GM12878 (cell line): ENCODE measurements around the gene C9orf153. TPM values are rescaled to one million over a fixed set of nuclear protein-coding genes. Genes with fewer than 3 reads are reported as not detected.

Experiments
- ATAC-seq: fragments of 200-7000 bp; cut with Tn5 transposase; 3 replicates; pipeline ENCODE4 v1.9.1; 2020; ENCODE audit warnings: mild to moderate bottlenecking, moderate library complexity
- BruUV-seq: library from RNA; stranded (reverse); fragments of 400-500 nt; replicated peaks from 2 replicates; lab custom pipeline; 2021; lab: Mats Ljungman, UMichigan
- CTCF ChIA-PET: fragments of 300-600 bp; sonication (Branson Sonifier 250); formaldehyde crosslinking; extraction: SDS; loops from one replicate; lab custom pipeline; 2021; ENCODE audit warnings: inconsistent platforms; lab: Yijun Ruan, JAX
- POLR2A ChIA-PET: fragments of 350-600 bp; formaldehyde crosslinking; extraction: SDS; loops from one replicate; lab custom pipeline; 2021; ENCODE audit warnings: inconsistent platforms; lab: Charles Lee
- RAD21 ChIA-PET: fragments of 300-600 bp; sonication (Branson Sonifier 250); formaldehyde crosslinking; loops from one replicate; lab custom pipeline; 2023; ENCODE audit warnings: antibody characterized with exemption; ENCODE audit not compliant: unreplicated experiment; lab: Charles Lee
- SMC1A ChIA-PET: fragments of 300-600 bp; sonication (Branson Sonifier 250); formaldehyde crosslinking; loops from one replicate; lab custom pipeline; 2023; ENCODE audit not compliant: unreplicated experiment, uncharacterized antibody; lab: Charles Lee
- DNase-seq: peaks from one replicate; pipeline ENCODE4 v3.0.0-alpha.2; 2011; ENCODE audit warnings: low read depth, low spot score
- FAIRE-seq: peaks from 3 replicates; lab custom pipeline; 2011; peaks lifted over from hg19 to GRCh38; lab: Jason Lieb, UNC
- H2AFZ ChIP-seq: 2 replicates; pipeline ENCODE4 v1.6.0; 2011; ENCODE audit warnings: low read depth, low read length, control low read depth; ENCODE audit not compliant: control insufficient read depth
- H3K27ac ChIP-seq: 2 replicates; pipeline ENCODE4 v1.5.1; 2011; ENCODE audit warnings: control low read depth; ENCODE audit not compliant: control insufficient read depth, insufficient read depth
- H3K27me3 ChIP-seq, 2 experiments: replicated peaks in 1 of 2; 2 replicates each; pipeline versions ENCODE4 v1.6.0 to v1.6.1; 2011; ENCODE audit warnings: low read length in 1 of 2; ENCODE audit not compliant: control insufficient read depth in 2 of 2, insufficient read depth in 2 of 2
- H3K36me3 ChIP-seq, 2 experiments: 2 replicates each; pipeline ENCODE4 v1.5.1; 2011; ENCODE audit warnings: low read length in 1 of 2; ENCODE audit not compliant: control insufficient read depth in 2 of 2, insufficient read depth in 2 of 2
- H3K4me1 ChIP-seq: 2 replicates; pipeline ENCODE4 v1.6.1; 2011; ENCODE audit warnings: mild to moderate bottlenecking, low read length, moderate library complexity, mixed read lengths; ENCODE audit not compliant: control insufficient read depth, insufficient read depth
- H3K4me2 ChIP-seq: 2 replicates; pipeline ENCODE4 v1.6.0; 2011; ENCODE audit warnings: control low read depth; ENCODE audit not compliant: control insufficient read depth, insufficient read depth
- H3K4me3 ChIP-seq: fragments of 200-600 bp; sonication (generic); 2 replicates; pipeline ENCODE4 v1.5.1; 2016
- H3K79me2 ChIP-seq: 2 replicates; pipeline ENCODE4 v1.6.0; 2011; ENCODE audit warnings: low read length; ENCODE audit not compliant: control insufficient read depth, insufficient read depth
- H3K9ac ChIP-seq: 2 replicates; pipeline ENCODE4 v1.8.0; 2011; ENCODE audit warnings: low read length, control low read depth, mixed read lengths; ENCODE audit not compliant: control insufficient read depth, insufficient read depth
- H3K9me3 ChIP-seq: replicated peaks from 3 replicates; pipeline ENCODE4 v1.5.1; 2011; ENCODE audit warnings: mild to moderate bottlenecking, low read length; ENCODE audit not compliant: control insufficient read depth, insufficient read depth
- H4K20me1 ChIP-seq: 2 replicates; pipeline ENCODE4 v1.6.0; 2011; ENCODE audit not compliant: control insufficient read depth, insufficient read depth
- EGR1 ChIP-seq, 2 experiments: IDR thresholded peaks; 1 replicate in 1 of 2; 2 replicates in 1 of 2; pipeline ENCODE4 v1.6.1; 2011 to 2012; ENCODE audit warnings: low read depth in 2 of 2, low read length in 2 of 2, borderline replicate concordance in 1 of 2, mild to moderate bottlenecking in 1 of 2, moderate library complexity in 1 of 2
- HDGF ChIP-seq: fragments of 450-650 bp; IDR thresholded peaks from 2 replicates; pipeline ENCODE4 v1.6.1; 2016; ENCODE audit warnings: antibody characterized with exemption
- RELA ChIP-seq: fragments of 450-650 bp; IDR thresholded peaks from 2 replicates; pipeline ENCODE4 v1.8.0; 2014; ENCODE audit warnings: borderline replicate concordance; ENCODE audit not compliant: partially characterized antibody
- RUNX3 ChIP-seq: IDR thresholded peaks from 2 replicates; pipeline ENCODE4 v1.6.1; 2012; ENCODE audit warnings: low read length, inconsistent platforms
- SMARCA5 ChIP-seq: fragments of 450-650 bp; IDR thresholded peaks from 2 replicates; pipeline ENCODE4 v1.6.1; 2017; ENCODE audit warnings: mild to moderate bottlenecking
- SUZ12 ChIP-seq: fragments of 200-600 bp; sonication (generic); IDR thresholded peaks from one replicate; pipeline ENCODE4 v1.6.1; 2018; ENCODE audit warnings: antibody characterized with exemption, mild to moderate bottlenecking; ENCODE audit not compliant: unreplicated experiment
- ZNF384 ChIP-seq: IDR thresholded peaks from 2 replicates; pipeline ENCODE4 v1.6.1; 2012; ENCODE audit warnings: low read depth, mild to moderate bottlenecking, low read length, improper control_type of control experiment, borderline replicate concordance
- WGBS: methylation state at CpG from one replicate; pipeline ENCODE4 v1.1.6; 2016; ENCODE audit warnings: low lambda C conversion rate; ENCODE audit not compliant: insufficient replicate concordance, insufficient coverage; ENCODE audit errors: missing lambda C conversion rate; 5-methylcytosine and 5-hydroxymethylcytosine counted together
- in situ Hi-C: fragments of 300-500 bp; cut with MboI; formaldehyde crosslinking; loops from 9 replicates; pipeline ENCODE4 v1.14.3; 2018; ENCODE audit warnings: mixed read lengths
- intact Hi-C: fragments of 100-400 bp; cut with micrococcal nuclease; formaldehyde crosslinking; loops from one replicate; pipeline ENCODE4 v1.14.2; 2022; ENCODE audit not compliant: unreplicated experiment
- polyA plus RNA-seq, 11 experiments: library from polyadenylated mRNA; depleted of rRNA in 4 of 11; unstranded in 6 of 11; stranded (reverse) in 5 of 11; fragments of >200 nt; fragmentation: Nextera tagmentation in 4 of 11; fragmentation: Illumina TruSeq in 1 of 11; extraction: Ambion mirVana in 4 of 11; extraction: Trizol in 1 of 11; gene quantifications; 1 replicate in 1 of 11; 2 replicates in 10 of 11; pipeline versions ENCODE4 v1.2.1 to v1.2.3, GENCODE V29; 2011 to 2016; ENCODE audit warnings: inconsistent platforms in 2 of 11, missing spikeins in 2 of 11, low read depth in 1 of 11
- total RNA-seq, 4 experiments: library from RNA; depleted of rRNA in 3 of 4; stranded (reverse); fragments of >200 nt in 3 of 4; fragmentation: Illumina TruSeq in 1 of 4; extraction: Trizol in 1 of 4; gene quantifications; 2 replicates each; pipeline versions ENCODE4 v1.2.1 to v1.2.3, GENCODE V29; 2013 to 2021
- TF ChIP-seq, protein P1 (sequence below): fragments of 450-650 bp; formaldehyde crosslinking; IDR thresholded peaks from 2 replicates; pipeline ENCODE4 v1.5.0; 2022; ENCODE audit warnings: mild to moderate bottlenecking, missing genetic modification characterization
- TF ChIP-seq, protein P2 (sequence below): IDR thresholded peaks from 2 replicates; pipeline ENCODE4 v1.6.1; 2012; ENCODE audit warnings: improper control_type of control experiment, low read depth, low read length; ENCODE audit not compliant: insufficient replicate concordance
- TF ChIP-seq, protein P3 (sequence below): fragments of 450-650 bp; IDR thresholded peaks from 2 replicates; pipeline ENCODE4 v1.6.1; 2018; ENCODE audit warnings: borderline replicate concordance, mild to moderate bottlenecking; ENCODE audit not compliant: partially characterized antibody

Gene C9orf153
- total and polyA plus RNA-seq, 10 of the 15 experiments (the other 5 are each of a cell fraction or from before 2014, with no cell fraction given) = 0.03 to 1.2 (median 0.18) TPM; not detected in 1

DNA sequence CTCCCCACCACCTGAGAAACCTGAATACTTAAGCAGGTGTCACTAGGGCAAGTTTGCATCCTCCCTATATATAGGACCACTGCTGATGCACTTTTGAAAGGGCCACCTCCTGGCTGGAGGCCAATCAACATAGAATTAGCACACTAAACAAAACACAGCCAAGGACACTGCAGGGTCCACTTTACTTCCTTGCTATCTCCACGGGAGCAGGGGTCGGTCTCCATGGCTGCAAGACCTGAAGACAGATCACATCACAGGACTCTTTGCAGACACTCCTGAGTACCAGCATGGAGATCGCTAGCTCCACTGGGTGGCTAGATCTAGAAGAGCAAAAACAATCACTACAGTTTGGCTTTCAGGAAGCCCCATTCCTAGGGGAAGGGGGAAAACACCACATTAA lies 72.3 kb downstream of the C9orf153 start:
- no peaks in the 10 kb centered on the region for H3K4me1 ChIP-seq
- intact Hi-C loops (no loop called here), in situ Hi-C loops (no loop called here)
- H3K36me3 ChIP-seq = no peaks in the 10 kb centered on the region
- no peak for ATAC-seq
- TF ChIP-seq RELA = no peak
- TF ChIP-seq, protein P1, sequence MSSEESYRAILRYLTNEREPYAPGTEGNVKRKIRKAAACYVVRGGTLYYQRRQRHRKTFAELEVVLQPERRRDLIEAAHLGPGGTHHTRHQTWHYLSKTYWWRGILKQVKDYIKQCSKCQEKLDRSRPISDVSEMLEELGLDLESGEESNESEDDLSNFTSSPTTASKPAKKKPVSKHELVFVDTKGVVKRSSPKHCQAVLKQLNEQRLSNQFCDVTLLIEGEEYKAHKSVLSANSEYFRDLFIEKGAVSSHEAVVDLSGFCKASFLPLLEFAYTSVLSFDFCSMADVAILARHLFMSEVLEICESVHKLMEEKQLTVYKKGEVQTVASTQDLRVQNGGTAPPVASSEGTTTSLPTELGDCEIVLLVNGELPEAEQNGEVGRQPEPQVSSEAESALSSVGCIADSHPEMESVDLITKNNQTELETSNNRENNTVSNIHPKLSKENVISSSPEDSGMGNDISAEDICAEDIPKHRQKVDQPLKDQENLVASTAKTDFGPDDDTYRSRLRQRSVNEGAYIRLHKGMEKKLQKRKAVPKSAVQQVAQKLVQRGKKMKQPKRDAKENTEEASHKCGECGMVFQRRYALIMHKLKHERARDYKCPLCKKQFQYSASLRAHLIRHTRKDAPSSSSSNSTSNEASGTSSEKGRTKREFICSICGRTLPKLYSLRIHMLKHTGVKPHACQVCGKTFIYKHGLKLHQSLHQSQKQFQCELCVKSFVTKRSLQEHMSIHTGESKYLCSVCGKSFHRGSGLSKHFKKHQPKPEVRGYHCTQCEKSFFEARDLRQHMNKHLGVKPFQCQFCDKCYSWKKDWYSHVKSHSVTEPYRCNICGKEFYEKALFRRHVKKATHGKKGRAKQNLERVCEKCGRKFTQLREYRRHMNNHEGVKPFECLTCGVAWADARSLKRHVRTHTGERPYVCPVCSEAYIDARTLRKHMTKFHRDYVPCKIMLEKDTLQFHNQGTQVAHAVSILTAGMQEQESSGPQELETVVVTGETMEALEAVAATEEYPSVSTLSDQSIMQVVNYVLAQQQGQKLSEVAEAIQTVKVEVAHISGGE = no peak
- no peak for TF ChIP-seq RUNX3
- TF ChIP-seq, protein P2, sequence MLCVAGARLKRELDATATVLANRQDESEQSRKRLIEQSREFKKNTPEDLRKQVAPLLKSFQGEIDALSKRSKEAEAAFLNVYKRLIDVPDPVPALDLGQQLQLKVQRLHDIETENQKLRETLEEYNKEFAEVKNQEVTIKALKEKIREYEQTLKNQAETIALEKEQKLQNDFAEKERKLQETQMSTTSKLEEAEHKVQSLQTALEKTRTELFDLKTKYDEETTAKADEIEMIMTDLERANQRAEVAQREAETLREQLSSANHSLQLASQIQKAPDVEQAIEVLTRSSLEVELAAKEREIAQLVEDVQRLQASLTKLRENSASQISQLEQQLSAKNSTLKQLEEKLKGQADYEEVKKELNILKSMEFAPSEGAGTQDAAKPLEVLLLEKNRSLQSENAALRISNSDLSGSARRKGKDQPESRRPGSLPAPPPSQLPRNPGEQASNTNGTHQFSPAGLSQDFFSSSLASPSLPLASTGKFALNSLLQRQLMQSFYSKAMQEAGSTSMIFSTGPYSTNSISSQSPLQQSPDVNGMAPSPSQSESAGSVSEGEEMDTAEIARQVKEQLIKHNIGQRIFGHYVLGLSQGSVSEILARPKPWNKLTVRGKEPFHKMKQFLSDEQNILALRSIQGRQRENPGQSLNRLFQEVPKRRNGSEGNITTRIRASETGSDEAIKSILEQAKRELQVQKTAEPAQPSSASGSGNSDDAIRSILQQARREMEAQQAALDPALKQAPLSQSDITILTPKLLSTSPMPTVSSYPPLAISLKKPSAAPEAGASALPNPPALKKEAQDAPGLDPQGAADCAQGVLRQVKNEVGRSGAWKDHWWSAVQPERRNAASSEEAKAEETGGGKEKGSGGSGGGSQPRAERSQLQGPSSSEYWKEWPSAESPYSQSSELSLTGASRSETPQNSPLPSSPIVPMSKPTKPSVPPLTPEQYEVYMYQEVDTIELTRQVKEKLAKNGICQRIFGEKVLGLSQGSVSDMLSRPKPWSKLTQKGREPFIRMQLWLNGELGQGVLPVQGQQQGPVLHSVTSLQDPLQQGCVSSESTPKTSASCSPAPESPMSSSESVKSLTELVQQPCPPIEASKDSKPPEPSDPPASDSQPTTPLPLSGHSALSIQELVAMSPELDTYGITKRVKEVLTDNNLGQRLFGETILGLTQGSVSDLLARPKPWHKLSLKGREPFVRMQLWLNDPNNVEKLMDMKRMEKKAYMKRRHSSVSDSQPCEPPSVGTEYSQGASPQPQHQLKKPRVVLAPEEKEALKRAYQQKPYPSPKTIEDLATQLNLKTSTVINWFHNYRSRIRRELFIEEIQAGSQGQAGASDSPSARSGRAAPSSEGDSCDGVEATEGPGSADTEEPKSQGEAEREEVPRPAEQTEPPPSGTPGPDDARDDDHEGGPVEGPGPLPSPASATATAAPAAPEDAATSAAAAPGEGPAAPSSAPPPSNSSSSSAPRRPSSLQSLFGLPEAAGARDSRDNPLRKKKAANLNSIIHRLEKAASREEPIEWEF = no peak
- TF ChIP-seq ZNF384 = no peak
- TF ChIP-seq, protein P3, sequence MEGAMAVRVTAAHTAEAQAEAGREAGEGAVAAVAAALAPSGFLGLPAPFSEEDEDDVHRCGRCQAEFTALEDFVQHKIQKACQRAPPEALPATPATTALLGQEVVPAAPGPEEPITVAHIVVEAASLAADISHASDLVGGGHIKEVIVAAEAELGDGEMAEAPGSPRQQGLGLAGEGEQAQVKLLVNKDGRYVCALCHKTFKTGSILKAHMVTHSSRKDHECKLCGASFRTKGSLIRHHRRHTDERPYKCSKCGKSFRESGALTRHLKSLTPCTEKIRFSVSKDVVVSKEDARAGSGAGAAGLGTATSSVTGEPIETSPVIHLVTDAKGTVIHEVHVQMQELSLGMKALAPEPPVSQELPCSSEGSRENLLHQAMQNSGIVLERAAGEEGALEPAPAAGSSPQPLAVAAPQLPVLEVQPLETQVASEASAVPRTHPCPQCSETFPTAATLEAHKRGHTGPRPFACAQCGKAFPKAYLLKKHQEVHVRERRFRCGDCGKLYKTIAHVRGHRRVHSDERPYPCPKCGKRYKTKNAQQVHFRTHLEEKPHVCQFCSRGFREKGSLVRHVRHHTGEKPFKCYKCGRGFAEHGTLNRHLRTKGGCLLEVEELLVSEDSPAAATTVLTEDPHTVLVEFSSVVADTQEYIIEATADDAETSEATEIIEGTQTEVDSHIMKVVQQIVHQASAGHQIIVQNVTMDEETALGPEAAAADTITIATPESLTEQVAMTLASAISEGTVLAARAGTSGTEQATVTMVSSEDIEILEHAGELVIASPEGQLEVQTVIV = no peak
- no peak for TF ChIP-seq SUZ12
- no peak for TF ChIP-seq EGR1 (IDR thresholded peaks at IDR 0.05; ENCODE audit: borderline replicate concordance in 1 of 2, low read depth in 2 of 2, low read length in 2 of 2)
- TF ChIP-seq HDGF = no peak
- no peak for TF ChIP-seq SMARCA5
- FAIRE-seq = no peak
- no peak overlapping the region for H3K27ac ChIP-seq
- no peaks in the 10 kb centered on the region for H3K79me2 ChIP-seq
- no peak for DNase-seq
- H3K9ac ChIP-seq = no peak overlapping the region
- RAD21 ChIA-PET = no interaction called here
- no TSS peak for BruUV-seq
- no peak overlapping the region for H3K4me2 ChIP-seq
- no peak overlapping the region for H2AFZ ChIP-seq
- no peak overlapping the region for H3K4me3 ChIP-seq
- no peaks in the 10 kb centered on the region for H3K27me3 ChIP-seq
- no peaks in the 10 kb centered on the region for H4K20me1 ChIP-seq
- WGBS = 7% methylated on average over 3 of the region's 3 CpGs
- CTCF ChIA-PET = interaction anchor here (1.0 to 1.1 kb wide), 2 partner anchors 15 to 471 kb away, joined by 3 to 5 read pairs; no protein-coding TSS in a partner anchor
- POLR2A ChIA-PET = no interaction called here
- SMC1A ChIA-PET = interaction anchor here (0.6 to 1.2 kb wide), 2 partner anchors 15 to 1645 kb away, joined by 3 read pairs; no protein-coding TSS in a partner anchor
- no peaks in the 10 kb centered on the region; the same call in 2 of the 3 replicates for H3K9me3 ChIP-seq
